Central memory CD4-positive, alpha-beta T cell (primary cell): ENCODE measurements around the gene TM6SF1.
"Not testable (repeated sequence)": the region's sequence is repeated elsewhere in the genome, so short reads cannot be mapped to it uniquely, and the experiment has no call there.

ENCODE experiments used
- DNase-seq: peaks from one replicate; pipeline ENCODE4 v3.0.0; 2022

Gene TM6SF1

GRCh38 chr15:83090465-83090864 is 17.0 kb upstream of the TM6SF1 start:
- no peak for DNase-seq

DNA sequence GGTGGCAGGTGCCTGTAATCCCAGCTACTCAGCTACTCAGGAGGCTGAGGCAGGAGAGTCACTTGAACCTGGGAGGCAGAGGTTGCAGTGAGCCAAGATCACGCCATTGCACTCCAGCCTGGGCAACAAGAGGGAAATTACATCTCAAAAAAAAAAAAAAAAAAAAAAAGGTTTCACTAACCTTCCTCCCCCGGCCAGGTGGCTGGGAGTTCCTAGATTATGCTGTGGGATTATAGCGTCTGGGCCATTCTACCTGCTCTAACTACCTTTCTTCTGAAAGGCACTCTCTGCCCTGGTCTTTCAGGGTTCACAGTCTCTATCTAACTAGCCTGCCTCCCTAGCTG is 15.5 kb upstream of the TM6SF1 start:
- not testable (repeated sequence) for DNase-seq

GRCh38 chr15:83092309-83092976 is 15.0 kb upstream of the TM6SF1 start:
- DNase-seq, result no peak

DNA sequence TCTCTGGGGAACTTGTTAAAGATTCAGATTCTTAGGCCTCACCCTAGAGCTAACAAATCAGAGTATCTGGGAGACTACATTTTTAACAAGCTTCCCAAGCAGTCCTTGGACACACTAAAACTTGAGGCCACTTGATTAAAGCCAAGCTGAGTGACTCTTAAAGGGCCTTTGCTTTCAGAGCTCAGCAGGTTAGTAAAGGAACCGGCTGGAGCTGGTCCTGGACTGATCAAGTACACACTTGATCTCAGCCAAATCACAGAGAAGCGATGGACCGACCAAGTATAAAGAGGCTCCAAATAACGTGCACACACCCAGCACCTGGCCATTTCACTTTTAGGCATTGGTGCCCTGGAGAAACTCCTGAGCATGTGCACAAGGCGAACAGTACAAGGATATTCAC is 12.9 kb upstream of the TM6SF1 start:
- no peak for DNase-seq

- no peak for DNase-seq
These were observed 9.4 kb upstream of the TM6SF1 start for GRCh38 chr15:83098079-83098478.

GRCh38 chr15:83099290-83099689 is 8.2 kb upstream of the TM6SF1 start:
- DNase-seq, result no peak

- no peak for DNase-seq
These were observed 7.3 kb upstream of the TM6SF1 start for GRCh38 chr15:83100097-83100646.

DNA sequence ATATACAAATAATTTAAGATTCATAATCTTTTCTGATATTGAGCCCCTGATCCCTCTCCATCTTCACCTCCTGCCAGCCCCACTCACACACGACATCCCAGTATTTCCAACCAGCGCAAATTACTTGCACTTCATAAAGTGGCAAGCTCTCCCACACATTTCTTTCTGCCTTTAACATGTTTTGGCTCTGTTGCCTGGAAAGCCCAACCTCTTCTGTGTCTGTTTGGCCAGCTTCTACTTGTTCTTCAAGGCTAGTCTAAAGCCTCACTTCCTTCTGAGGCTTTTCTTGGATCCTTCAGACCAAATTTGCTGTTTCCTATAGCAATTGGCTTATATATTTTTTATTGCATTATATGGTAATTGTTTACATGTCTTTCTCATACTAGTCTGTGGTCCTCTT is 5.1 kb upstream of the TM6SF1 start:
- no peak for DNase-seq

DNA sequence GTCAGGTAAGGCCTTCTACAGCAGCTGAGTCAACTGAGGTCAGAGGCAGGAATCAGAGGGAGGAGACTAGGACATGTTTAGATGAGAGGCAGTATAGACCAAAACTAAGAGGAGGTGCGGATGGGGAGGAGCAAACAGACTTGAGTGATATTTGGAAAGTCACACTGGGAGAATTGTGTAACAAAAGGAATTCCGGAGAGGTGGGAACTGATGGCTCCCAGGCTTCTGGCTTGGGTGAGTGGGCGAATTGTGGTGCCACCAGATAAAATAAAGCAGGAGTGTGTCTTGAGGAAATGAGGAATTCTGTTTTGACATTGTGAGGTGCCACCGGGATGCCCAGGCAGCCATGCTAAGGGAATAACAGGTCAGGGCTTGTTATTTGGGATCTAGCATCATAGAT is 3.3 kb upstream of the TM6SF1 start:
- no peak for DNase-seq

DNA sequence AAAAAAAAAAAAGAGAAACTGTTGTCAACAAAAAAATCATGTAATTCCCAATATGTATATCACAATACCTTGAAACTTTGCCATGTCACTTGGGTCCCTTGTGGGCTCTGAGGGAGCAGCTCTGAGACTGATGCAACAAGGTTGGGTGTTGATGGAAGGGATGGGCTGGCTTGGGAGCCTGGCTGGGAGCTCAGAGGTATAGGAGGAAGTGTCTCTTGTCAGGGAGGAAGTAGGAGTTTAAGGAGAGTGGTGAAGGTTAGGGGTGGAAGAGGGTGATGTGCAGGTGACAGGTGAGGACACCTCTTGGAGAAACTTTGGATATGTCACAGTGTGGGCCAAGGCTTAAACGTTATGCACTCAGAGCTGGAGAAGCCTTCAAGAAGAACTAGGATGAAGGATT is 2.0 kb upstream of the TM6SF1 start:
- no peak for DNase-seq

DNA sequence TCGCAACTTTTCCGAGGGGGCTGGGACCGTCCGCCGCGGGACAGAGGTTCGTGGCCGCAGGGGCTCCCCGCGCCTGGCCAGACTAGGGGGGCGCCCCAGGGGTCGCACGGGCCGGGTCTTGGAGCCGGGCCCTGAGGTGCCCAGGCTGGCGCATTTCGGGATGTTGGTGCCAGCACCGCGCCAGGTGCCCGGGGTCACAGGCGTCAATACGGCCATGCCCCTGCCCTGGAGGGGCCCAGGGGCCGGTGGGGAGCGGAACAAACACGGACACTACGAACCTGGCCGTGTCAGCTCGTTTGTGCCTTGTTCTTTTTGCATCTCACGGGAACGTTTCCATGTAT is 366 bp downstream of the TM6SF1 start:
- no peak for DNase-seq

DNA sequence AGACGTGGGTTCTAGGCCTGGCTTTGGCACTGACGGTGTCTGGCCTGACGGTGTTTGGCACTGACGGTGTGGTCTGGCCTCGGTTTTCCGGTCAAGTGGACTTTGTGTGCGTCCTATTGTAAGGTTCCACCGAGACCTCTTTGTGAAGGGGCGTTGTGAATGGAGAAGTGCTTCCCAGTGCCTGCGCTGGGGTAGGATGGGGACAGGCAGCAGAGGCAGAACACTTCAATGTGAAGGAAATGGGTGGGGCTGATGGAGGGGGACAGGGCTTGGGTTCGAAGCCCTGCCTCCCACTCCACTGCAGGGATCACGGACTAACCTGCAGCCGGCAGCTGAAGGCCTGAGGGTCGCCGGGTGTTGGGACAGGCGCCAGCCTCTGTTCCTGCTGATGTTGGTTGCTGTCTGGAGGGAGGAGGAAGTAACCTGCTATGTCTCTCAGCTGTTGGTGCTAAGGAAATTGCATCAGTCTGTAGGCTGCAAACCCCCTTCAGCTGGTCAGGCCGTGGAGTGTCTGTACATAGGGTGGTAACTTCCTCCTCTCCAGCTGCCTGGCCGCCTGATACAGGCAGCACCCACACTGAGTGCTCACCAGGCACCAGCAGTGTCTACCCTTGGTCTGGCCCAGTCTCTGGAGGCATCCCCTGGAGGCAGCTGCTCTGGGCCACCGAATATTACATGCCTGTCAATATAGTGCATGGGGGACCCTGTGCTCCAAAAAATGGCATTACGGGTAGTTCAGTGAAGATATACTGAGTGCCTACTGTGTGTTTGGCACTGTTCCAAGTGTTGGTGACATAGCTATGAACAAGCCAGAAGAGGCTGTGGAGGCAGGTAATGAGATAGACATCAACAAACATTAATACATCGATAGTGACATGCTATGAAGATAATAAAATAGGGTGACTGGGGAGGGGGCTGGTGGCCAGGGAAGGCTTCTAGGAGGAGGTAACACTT is 1.1 kb downstream of the TM6SF1 start:
- DNase-seq, result no peak

DNA sequence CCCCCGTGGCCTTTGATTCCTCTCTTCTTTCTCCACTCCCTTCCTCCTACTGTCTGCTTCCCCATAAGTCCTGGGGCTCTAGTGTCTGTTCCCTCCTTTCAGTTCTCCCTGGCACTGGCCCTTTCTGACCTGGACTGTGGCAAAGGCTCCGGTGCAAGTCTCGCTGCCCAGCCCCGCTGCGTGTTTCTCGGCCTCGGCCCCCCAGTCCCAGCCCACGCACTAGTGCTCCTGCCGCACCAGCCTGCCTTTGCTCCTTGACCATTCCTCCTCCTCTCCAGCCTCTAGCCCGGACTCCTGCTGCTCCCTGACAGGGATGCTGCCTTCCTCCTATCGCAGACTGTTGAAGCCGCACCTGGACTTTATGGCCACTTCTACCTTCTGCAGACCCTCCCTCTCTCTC is 2.1 kb downstream of the TM6SF1 start:
- DNase-seq, result no peak

DNA sequence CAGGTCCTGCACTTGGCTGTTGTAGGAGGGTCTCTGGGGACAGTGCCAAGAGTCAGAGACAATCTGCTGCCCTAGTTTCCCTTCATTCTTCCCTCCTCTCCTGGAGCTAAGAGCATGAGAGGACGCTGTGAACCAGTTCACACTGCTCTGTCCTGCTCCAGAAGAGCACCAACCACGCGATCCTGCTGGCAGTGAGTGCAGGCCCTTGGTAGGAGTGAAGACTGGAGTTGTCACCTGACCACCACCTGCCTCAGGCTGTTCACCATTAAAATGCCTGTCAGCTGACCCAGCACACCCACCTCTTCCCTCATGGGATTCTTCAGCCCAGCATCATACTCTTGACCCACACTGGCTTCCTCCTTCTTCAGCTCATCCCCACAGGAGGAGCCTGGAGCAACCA is 2.9 kb downstream of the TM6SF1 start:
- no peak for DNase-seq

DNA sequence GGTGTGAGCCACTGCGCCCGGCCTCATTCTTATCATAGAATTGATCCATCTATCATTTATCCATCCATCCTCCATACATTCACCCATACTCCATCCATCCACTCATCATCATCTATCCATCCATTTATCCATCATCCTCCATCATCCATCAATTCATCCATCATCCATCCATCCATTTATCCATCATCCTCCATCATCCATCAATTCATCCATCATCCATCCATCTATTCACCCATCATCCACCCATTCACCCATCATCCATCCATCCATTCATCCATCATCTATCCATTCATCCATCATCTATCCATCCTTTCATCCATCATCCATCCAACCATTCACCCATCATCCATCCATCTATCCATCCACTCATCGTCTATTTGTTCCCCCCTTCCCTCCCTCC is 3.7 kb downstream of the TM6SF1 start:
- no peak for DNase-seq

DNA sequence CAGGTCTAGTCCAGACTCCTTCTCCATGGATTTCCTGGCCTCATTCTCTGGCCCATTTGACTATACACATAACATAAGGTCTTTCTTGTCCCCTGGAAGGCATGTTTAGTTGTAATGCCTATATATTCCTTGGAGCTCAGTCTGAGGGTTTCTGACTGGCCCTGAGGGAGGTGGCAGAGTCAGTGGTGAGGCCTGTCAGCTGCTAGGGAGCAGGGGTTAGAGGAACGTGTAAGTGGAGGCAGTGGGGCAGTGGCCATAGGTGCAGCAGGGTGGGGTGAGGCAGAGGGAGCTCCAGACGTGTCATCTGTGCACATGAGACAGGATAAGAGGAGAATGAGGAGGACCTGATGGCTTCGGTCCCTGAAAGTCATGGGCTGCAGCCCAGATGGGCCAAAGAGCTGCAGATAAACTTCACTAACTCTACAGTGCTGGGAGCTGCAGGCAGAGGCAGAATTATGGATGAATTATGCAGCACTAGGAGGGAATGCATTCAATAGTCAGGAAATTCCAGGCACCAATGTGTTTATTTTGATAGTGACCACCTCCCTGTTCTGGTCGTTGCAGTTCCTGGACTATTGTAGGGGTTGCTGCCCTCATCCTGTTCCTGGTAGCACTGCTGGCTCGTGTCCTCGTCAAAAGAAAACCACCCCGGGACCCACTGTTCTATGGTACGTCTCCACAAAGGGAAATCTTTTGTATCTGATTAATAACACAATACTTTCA is 4.9 kb downstream of the TM6SF1 start:
- no peak for DNase-seq

DNA sequence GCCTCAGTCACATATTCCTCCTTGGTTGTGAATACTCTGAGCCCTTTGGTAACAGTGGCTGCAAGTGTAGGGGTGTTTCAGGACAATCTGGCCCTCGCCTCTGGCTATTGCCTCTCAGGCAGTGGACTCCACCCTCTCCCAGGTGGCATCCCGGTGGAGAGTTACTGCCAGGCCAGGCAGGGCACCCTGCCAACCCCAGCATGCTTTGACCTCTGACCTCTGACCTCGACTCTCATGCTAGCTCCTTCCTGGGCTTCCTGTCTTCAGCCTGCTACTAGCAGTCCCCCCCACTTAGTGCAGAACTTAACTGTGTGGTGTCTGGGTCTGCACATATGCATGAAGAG is 5.5 kb downstream of the TM6SF1 start:
- DNase-seq, result no peak

- DNase-seq, result no peak
These were observed 6.6 kb downstream of the TM6SF1 start for GRCh38 chr15:83113881-83114674.

GRCh38 chr15:83114856-83115255 is 7.4 kb downstream of the TM6SF1 start:
- DNase-seq, result no peak

GRCh38 chr15:83115410-83115809 is 8.0 kb downstream of the TM6SF1 start:
- DNase-seq, result no peak

DNA sequence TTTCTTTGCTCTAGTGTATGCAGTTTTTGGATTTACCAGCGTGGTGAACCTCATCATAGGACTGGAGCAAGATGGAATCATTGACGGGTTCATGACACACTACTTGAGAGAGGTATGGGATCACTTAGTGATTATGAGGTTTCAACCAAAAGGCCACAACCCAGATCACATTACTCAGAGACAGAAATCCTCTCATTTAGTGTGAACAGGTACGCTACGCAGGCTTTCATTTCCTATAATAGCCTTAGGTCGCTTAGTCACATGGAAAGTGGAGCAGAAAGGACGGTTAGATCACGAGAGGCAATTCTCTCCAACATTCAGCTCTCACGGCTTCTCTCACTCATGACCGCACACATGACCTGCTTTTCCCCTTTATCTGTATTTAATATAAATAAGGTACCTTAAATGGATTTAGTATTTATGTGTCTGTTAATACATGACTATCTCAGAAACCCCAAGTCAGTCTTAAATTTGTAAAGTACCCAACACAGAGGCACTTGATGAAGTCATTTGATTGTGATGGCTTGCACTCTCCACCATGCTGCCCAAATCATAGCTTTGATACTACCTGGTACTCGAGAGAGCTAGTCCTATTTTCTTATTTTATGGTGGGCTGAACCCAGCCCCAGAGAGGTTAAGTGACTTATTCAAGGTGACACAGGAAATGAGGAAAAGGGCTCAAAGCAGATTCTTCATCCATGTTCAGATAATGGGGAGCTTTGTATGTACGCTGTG is 8.6 kb downstream of the TM6SF1 start:
- no peak for DNase-seq

DNA sequence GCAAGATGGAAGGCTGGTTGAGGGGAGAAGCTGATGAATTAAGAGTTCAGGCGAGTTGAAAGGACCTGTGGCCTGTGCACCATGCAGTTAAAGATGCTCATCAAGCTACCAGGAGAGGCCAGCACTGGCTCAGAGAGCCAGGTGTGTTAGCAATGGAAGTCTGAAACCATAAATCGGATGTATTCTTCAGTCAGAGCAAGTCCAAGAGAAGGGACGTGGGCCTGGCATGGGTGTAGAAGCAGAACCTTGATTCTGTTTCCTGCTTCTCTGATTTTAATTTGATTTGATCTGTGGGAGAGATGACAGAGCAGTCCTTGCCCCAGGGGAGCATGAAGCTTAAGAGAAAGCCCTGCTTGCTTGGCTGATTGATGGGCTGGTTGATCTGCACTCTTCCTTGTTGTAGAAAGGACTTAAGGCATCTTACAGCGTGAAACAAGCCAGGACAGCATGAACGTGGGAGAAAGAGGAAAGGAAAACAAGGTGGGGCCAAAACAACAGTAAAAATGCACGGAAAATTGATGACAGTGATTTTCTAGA is 10.9 kb downstream of the TM6SF1 start:
- no peak for DNase-seq
